ENCODE results near the gene PARP1.

PARP1 gene

DNA sequence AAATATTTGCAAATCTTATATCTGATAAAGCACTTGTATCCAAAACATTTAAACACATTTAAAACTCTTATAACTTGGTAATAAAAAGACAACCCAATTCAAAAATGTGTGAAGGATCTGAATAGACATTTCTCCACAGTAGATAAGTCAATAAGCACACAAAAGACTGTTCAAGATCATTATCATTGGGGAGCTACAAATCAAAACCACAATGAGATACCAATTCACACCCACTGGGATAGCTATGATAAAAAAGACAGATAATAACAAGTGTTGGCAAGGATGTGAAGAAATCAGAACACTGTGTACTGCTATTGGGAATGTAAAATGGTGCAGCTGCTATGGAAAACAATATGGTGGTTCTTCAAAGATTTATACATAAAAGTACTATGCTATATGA is 93.8 kb downstream of the PARP1 start:
- DNase-seq (ENCODE audit: low read depth in 2 of 2, low spot score in 1 of 2) = no peak

DNA sequence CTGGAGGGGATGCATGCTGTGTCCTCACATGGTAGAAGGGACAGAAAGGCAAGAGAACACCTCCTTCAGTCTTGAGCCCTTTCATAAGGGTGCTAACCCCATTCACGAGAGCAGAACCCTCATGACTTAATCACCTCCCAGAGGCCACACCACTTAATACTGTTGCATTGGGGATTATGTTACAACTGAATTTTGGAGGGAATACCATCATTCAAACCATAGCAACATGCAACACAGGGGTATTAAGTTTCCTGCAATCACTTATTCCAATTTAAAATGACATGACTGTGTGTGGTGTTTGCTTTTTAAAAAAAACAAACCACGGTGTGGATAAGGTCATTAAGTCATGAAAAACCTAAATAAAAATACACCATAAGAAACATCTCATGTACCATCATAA is 95.8 kb downstream of the PARP1 start:
- DNase-seq (ENCODE audit: low read depth in 2 of 2, low spot score in 1 of 2) = no peak

DNA sequence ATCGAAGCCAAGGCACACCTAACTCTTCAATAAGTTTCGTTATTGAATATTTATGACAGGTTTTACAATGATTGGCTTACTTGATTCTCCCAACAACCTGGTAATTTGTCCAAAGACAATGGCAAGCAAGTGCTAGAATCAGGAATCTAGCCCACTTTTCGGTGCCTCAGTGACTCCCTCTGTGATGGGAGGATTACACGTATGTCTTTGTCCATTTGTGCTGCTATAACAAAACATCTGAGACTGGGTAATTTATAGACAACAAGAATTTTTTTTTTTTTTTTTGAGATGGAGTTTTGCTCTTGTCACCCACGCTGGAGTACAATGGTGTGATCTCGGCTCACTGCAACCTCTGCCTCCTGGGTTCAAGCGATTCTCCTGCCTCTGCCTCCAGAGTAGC is 96.5 kb downstream of the PARP1 start:
- DNase-seq (ENCODE audit: low read depth in 2 of 2, low spot score in 1 of 2) = no peak
